GM10847 (cell line): Measurements from ENCODE around the gene MAPKBP1.

Source experiments
- POLR2A ChIP-seq: IDR thresholded peaks from 2 replicates; pipeline ENCODE4 v1.6.1; 2011; ENCODE audit not compliant: insufficient read length; ENCODE audit errors: extremely low read depth

Gene MAPKBP1

GRCh38 chr15:41799488-41799805, 25.2 kb downstream of the MAPKBP1 start:
- TF ChIP-seq POLR2A: no peak

DNA sequence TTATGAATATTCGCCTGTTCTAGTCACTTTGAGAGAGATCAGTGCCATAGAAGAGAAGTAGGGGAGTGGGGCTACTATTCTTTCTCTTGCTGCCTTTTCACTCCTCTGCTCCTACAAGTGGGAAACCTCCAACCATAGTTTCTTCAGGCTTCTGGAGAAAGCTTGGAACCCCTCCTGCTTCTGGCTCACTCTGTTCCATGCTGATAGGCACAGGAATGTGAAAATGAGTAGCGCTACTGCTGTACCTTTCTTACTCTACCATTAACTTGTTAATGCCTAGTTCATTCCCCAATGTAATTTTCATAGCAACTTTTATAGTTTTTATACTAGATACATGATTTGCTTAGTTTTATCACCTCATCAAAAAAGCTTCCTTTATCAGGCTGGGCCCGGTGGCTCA, 26.9 kb downstream of the MAPKBP1 start:
- no peak for TF ChIP-seq POLR2A

GRCh38 chr15:41801850-41802455, 27.7 kb downstream of the MAPKBP1 start:
- TF ChIP-seq POLR2A: no peak

- no peak for TF ChIP-seq POLR2A
Measured at GRCh38 chr15:41804361-41804760, 30.1 kb downstream of the MAPKBP1 start.

DNA sequence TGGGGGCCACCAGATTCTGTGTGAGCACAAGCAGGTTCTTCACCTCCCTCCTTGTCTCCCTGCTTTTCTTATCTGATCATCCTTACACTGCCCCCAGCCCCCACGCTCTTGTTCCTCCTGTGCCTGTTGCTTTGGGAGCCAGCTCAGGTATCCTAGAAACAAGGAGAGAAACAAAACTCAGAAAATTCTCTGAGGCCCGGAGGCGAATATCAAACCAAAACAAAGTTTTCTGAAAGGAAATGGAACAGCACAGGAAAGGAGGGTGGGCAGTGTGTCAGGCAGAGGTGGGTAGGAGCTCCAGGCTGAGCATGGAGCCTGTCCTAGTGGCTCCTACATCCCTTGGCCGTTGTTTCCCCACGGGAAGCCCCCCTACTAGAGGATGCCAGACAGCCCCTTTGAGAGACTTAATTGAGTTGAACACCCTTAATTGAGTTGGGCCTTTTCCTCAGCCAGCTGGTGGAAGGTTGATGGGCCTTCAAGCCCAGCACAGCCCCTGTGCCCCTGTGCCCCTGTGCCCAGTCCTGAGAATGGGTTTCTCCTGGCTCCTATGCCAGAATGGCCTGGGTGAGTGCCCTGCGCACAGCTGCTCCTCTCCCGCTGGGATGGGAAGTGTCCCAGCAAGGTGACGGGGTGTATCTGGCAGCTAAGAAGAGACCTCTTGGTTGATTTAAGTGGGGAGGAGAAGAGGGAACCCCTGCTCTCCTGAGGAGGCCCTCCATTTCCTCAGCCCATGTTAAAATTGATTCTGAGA, 30.8 kb downstream of the MAPKBP1 start:
- no peak for TF ChIP-seq POLR2A

DNA sequence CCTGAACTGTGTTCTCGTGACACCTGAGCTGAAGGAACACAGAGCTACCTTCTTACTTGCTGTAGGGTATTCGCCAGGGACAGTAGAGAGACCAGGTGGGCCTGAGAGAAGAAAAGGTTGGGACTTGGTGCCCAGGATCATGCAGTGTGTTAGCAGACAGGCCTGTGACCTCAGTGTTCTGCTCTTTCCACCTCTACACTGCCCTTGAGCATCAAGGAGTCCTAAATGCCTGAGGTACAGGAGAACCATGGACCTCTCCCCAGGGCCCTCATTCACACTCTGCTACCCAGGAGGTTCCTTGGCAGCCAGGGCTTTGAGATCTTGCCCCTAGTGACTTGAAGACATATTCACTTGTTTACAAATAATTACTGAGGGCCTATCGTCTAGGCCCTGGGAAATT, 31.4 kb downstream of the MAPKBP1 start:
- no peak for TF ChIP-seq POLR2A

DNA sequence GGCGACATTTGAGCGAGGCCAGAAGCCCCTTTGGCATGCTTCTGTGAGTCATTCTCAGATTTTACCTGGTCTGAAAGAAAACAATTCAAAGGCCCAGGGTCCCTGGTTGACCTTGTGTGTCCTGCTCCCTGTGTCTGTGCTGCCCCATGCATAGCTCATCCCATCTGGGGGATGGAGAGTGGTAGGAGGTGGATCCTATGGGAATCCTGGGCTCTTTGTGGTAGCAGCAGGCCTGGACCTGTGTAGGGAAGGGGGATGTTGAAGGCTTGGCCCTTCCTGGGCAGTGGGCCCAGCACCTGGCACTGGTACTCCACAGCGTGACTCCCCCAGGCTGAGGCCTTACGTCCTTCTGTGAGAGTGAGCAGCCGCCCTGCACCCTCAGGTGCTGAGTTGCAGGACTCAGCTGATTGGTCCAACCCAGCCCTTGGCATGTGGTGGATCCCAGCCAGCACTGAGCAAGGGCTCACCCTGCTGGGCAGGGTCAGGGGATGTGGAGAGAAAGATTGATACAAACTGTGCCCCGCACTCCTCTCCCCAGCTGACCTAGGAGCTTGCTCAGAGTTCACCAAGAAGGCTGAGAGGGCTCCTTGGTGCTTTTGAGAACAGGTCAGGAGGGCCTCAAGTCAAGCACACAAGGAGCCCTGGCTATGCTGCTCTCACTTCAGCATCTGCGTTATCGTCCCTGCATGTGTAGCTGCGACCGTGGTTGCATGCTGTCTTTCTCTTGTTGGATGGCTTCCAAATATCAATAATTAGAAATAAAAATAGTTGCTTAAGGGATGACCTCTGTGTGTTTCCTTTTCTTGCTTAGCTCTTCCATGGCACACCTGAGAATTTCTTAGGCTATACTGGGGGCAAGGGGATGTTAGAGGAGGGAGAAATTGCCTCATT, 32.3 kb downstream of the MAPKBP1 start:
- no peak for TF ChIP-seq POLR2A

DNA sequence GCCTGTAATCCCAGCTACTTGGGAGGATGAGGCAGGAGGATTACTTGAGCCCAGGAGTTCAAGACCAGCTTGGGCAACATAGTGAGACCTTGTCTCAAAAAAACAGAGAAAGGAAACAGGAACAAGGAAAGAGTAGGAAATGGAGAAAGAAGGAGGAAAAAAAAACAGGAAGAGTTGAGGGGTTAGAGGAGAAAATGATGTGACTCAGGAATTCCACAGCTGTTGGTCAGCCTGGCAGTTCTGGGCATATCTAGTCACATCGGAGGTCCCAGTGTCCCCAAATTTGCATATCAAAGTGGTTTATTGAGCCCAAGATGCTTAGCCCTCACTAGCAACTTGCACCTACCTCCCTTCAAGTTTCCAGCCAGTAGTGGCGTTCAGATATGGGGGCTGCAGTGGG, 34.8 kb downstream of the MAPKBP1 start:
- TF ChIP-seq POLR2A: no peak

GRCh38 chr15:41809526-41810220, 35.4 kb downstream of the MAPKBP1 start:
- no peak for TF ChIP-seq POLR2A

DNA sequence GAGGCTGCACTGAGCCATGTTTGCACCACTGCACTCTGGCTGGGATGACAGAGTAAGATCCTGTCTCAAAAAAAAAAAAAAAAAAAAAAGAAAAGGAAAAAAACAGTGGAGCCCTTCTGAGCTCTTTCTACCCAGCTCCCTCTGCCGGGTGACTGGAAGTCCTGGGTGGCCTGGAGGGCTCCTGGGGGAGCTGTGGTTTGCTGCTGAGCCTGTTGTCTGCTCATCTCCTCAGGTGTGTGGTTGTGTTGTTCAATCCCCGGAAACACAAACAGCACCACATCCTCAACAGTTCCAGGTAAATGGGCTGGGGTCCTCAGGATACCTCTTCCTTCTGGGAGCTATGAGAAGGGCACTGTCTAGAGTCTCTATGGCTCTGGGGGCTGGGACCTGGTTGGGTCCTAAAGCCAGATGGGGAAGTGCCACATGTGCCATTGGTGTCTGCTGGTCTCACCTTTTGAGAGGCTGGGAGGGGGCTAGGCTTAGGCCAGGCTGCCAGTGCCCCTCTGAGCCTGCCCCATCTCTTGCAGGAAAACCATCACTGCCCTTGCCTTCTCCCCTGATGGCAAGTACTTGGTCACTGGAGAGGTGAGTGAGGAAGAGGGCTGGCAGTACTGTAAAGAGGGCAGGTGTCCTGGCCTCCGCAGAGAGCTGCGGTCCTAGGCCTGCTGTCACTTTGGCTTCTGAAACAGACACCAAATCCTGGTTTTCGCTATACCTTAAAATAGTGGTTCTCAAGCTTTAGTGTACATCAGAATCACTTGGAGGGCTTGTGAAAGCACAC, 36.6 kb downstream of the MAPKBP1 start:
- TF ChIP-seq POLR2A: no peak

GRCh38 chr15:41811432-41812195, 37.3 kb downstream of the MAPKBP1 start:
- no peak for TF ChIP-seq POLR2A

GRCh38 chr15:41812820-41813375, 38.6 kb downstream of the MAPKBP1 start:
- TF ChIP-seq POLR2A: no peak

- no peak for TF ChIP-seq POLR2A
Measured at GRCh38 chr15:41813426-41813825, 39.1 kb downstream of the MAPKBP1 start.

- no peak for TF ChIP-seq POLR2A
Measured at GRCh38 chr15:41814534-41814933, 40.2 kb downstream of the MAPKBP1 start.

DNA sequence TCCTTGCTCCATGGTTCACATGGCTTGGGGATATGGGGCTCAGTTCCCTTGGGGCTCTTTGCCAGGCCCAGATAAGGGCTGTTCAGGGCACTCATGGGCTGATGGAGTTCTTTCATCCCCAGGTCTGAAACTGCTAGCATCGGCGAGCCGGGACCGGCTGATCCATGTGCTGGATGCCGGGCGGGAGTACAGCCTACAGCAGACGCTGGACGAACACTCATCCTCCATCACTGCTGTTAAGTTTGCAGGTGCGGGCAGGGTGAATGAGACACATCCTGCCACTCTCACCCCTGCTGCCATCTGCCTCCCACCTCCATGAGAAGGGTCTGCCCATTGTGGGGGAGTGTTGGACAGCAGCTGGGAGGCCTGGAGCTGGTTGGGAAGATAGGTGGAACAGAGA, 42.5 kb downstream of the MAPKBP1 start:
- TF ChIP-seq POLR2A: no peak
